PFSK-1 (cell line): ENCODE measurements around the gene RPS15A.
"Not testable (repeated sequence)": the region's sequence is repeated elsewhere in the genome, so short reads cannot be mapped to it uniquely, and the experiment has no call there.

Source experiments
- FOXP2 ChIP-seq: optimal IDR thresholded peaks from 2 replicates; pipeline ENCODE3; 2011; ENCODE audit warnings: borderline replicate concordance, control low read depth, inconsistent platforms; ENCODE audit not compliant: insufficient read depth; ENCODE audit errors: extremely low read length, extremely low read depth
- POLR2AphosphoS5 ChIP-seq: IDR thresholded peaks from 2 replicates; pipeline ENCODE4 v1.6.1; 2012; ENCODE audit warnings: low read depth, mild to moderate bottlenecking, control low read depth, low read length, moderate library complexity
- REST ChIP-seq, 2 experiments: IDR thresholded peaks; 2 replicates each; pipeline versions ENCODE4 v1.6.1 to v1.8.0; 2011 to 2012; ENCODE audit warnings: low read depth in 2 of 2, low read length in 2 of 2, control low read depth in 1 of 2, inconsistent platforms in 1 of 2, mild to moderate bottlenecking in 1 of 2, moderate library complexity in 1 of 2; ENCODE audit not compliant: insufficient read depth in 1 of 2
- SIN3A ChIP-seq: IDR thresholded peaks from 2 replicates; pipeline ENCODE4 v1.6.1; 2012; ENCODE audit warnings: mild to moderate bottlenecking, low read length, moderate library complexity, borderline replicate concordance; ENCODE audit not compliant: insufficient read depth
- TAF1 ChIP-seq: IDR thresholded peaks from 2 replicates; pipeline ENCODE4 v1.6.1; 2012; ENCODE audit warnings: low read length, control low read depth, borderline replicate concordance; ENCODE audit not compliant: insufficient read depth

- not testable (repeated sequence) for TF ChIP-seq POLR2AphosphoS5, TAF1, FOXP2, SIN3A
- TF ChIP-seq REST (IDR thresholded peaks at IDR 0.05; ENCODE audit: insufficient read depth in 1 of 2, low read depth in 2 of 2, low read length in 2 of 2) = peak in 1 of 2 experiments; percentile 83; a peak in 2 of 4 replicates
Observed at GRCh38 chr16:18738768-18739167, 51.4 kb downstream of the RPS15A start.
